AG04450 (cell line): Measurements from ENCODE around the gene PCBD2. TPM values are rescaled to one million over a fixed set of nuclear protein-coding genes. Genes with fewer than 3 reads are reported as not detected.

Experiments used
- CTCF ChIA-PET: fragments of 300-600, 350-600 bp; formaldehyde crosslinking; extraction: SDS; loops from one replicate; lab custom pipeline; 2022; ENCODE audit warnings: antibody characterized with exemption, inconsistent platforms; lab: Charles Lee
- POLR2A ChIA-PET: fragments of 350-600 bp; formaldehyde crosslinking; extraction: SDS; loops from one replicate; lab custom pipeline; 2021; ENCODE audit warnings: antibody characterized with exemption, inconsistent platforms; lab: Yijun Ruan, JAX
- DNase-seq: peaks from one replicate; pipeline ENCODE4 v3.0.0-alpha.2; 2011; ENCODE audit warnings: low read depth, low spot score
- H3K27ac ChIP-seq: one replicate; pipeline ENCODE4 v1.5.1; 2012; ENCODE audit warnings: low read depth, low read length, control low read depth
- H3K27me3 ChIP-seq: one replicate; pipeline ENCODE4 v1.6.0; 2012; ENCODE audit warnings: low read length; ENCODE audit not compliant: control insufficient read depth, insufficient read depth
- H3K4me3 ChIP-seq: 2 replicates; pipeline ENCODE4 v1.5.1; 2011; ENCODE audit warnings: mild to moderate bottlenecking, low read depth, low read length, control low read depth
- H3K9me3 ChIP-seq: 2 replicates; pipeline ENCODE4 v1.5.1; 2012; ENCODE audit warnings: low read length; ENCODE audit not compliant: control insufficient read depth, insufficient read depth
- polyA plus RNA-seq: library from polyadenylated mRNA; depleted of rRNA; stranded (reverse); fragments of >200 nt; gene quantifications from 2 replicates; pipeline ENCODE4 v1.2.3, GENCODE V29; 2011
- TF ChIP-seq, protein P1 (sequence below): IDR thresholded peaks from 2 replicates; pipeline ENCODE4 v1.5.1; 2011; ENCODE audit warnings: low read depth, low read length, control low read depth, inconsistent platforms

Gene PCBD2
- polyA plus RNA-seq, 1 experiment: 4.8 TPM

DNA sequence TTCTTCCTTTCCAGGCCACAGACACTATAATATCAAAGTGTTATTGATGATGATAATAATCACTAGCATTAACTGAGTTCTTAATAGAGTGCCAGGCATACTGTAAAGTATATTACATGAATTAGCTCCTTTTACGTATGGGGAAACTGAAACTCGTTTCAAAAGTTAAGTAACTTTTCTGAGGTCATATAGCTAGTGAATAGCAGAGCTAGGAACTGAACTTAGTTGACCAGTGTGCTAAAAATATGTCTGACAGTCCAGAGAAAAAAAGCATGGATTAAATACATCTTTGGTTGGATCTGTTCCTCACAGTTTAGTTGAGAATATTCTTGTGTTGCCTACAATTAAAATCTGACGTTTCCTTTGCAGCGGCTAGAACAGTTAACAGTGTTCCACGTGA is 44.4 kb downstream of the PCBD2 start:
- peaks cover 6% of the 10 kb centered on the region for H3K9me3 ChIP-seq
- TF ChIP-seq, protein P1, sequence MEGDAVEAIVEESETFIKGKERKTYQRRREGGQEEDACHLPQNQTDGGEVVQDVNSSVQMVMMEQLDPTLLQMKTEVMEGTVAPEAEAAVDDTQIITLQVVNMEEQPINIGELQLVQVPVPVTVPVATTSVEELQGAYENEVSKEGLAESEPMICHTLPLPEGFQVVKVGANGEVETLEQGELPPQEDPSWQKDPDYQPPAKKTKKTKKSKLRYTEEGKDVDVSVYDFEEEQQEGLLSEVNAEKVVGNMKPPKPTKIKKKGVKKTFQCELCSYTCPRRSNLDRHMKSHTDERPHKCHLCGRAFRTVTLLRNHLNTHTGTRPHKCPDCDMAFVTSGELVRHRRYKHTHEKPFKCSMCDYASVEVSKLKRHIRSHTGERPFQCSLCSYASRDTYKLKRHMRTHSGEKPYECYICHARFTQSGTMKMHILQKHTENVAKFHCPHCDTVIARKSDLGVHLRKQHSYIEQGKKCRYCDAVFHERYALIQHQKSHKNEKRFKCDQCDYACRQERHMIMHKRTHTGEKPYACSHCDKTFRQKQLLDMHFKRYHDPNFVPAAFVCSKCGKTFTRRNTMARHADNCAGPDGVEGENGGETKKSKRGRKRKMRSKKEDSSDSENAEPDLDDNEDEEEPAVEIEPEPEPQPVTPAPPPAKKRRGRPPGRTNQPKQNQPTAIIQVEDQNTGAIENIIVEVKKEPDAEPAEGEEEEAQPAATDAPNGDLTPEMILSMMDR: no peak
- no peak overlapping the region for H3K27ac ChIP-seq
- H3K27me3 ChIP-seq: no peaks in the 10 kb centered on the region
- ChIA-PET CTCF (interaction anchor here (0.5 kb wide), 1 partner anchor 9 kb away, joined by 3 read pairs; no protein-coding TSS in a partner anchor), POLR2A (interaction anchor here (0.7 kb wide), 1 partner anchor 452 kb away, joined by 6 read pairs; no protein-coding TSS in a partner anchor)
- no peak overlapping the region for H3K4me3 ChIP-seq
- no peak for DNase-seq

DNA sequence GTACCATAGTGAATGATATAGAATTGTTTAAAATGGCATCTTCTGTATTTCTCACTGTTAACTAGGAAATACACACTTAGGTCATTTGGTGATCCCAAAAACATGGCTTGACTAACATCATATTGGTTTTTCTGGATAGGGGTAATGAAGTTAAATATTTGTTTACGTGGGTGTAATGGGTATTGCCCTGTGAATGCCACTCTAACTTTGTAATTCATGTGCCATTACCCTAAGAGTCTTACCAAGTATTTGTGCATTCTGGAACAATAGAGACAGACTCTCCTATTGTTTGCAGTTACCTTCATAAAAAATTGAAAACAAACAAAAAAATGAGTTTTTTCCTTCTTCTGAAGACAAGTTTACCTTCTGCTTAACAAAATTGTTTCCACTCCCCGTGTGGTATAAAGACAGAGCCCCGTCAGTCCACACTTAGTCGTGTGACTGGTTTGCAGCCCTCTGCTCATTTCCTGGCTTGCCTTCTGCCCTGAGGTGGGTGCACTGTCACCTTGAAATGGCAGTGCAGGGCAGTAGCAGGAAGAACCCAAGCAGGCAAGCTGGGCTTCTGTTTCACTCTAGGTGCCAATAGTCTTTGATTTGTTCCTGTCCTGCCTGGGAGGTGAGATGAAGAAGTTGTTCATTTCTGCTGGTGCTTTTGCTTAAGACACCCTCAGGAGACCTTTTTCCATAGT is 53.1 kb downstream of the PCBD2 start:
- Histone ChIP-seq H3K9me3 (peaks cover 10% of the 10 kb centered on the region), H3K27ac (no peak overlapping the region), H3K4me3 (no peak overlapping the region), H3K27me3 (no peaks in the 10 kb centered on the region)
- POLR2A ChIA-PET: no interaction called here
- TF ChIP-seq, protein P1: no peak
- CTCF ChIA-PET: no interaction called here
- no peak for DNase-seq

DNA sequence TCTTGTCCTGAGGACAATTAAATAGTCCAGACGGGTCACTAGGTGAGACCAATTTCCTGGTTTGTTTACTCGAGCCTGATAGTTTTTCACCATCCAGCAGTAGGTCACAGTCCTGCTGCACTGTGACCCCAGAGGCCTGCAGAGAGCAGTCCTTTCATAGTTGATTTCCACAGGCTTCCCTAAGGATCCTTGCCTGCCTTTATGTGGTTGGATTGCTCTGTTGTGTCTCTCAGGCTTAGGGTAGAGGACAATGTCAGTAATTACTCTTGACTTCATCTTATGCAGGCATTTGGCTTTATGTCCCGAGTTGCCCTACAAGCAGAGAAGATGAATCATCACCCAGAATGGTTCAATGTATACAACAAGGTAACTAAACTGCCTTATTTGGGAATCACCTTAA is 53.8 kb downstream of the PCBD2 start:
- no peak for DNase-seq
- ChIA-PET POLR2A (no interaction called here), CTCF (no interaction called here)
- TF ChIP-seq, protein P1: no peak
- Histone ChIP-seq H3K4me3 (no peak overlapping the region), H3K27ac (no peak overlapping the region), H3K9me3 (peaks cover 7% of the 10 kb centered on the region), H3K27me3 (no peaks in the 10 kb centered on the region)

DNA sequence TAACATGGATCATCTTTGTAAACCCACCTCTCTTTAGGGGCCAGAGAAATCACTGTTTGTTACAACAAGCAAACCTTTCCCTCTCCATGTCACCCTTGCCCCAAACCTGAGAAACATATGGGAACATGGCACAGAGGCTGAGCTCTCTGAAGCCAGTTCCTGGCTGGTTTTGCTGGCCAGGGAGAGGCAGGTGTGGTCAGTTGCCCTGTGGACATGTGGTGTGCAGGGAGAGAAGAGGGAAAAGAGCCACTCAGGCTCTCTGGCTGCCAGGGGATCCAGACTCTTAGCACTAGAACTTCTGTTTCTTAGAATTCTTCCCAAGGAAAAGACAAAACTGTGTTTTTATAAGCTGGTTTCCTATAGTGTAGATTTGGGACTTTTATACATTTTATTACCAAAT is 58.2 kb downstream of the PCBD2 start:
- TF ChIP-seq, protein P1: no peak
- no peaks in the 10 kb centered on the region for H3K9me3 ChIP-seq
- H3K4me3 ChIP-seq: no peak overlapping the region
- CTCF ChIA-PET: interaction anchor here (0.6 kb wide), 1 partner anchor 11 kb away, joined by 3 read pairs; no protein-coding TSS in a partner anchor
- no peak overlapping the region for H3K27ac ChIP-seq
- no peaks in the 10 kb centered on the region for H3K27me3 ChIP-seq
- POLR2A ChIA-PET: interaction anchor here (0.6 kb wide), 1 partner anchor 224 kb away, joined by 4 read pairs; no protein-coding TSS in a partner anchor
- DNase-seq: no peak
